MM.1S (cell line): ENCODE measurements around the gene ACP1.
A peak's percentile ranks its signal among the peaks of the same experiment; 100 is the strongest.

Source experiments
- DNase-seq: peaks from one replicate; pipeline ENCODE4 v3.0.0-alpha.2; 2015
- H2AFZ ChIP-seq: fragments of 300-600 bp; sonication (generic); 2 replicates; pipeline ENCODE4 v1.6.0; 2016; ENCODE audit warnings: antibody characterized with exemption, low read length
- H3F3A ChIP-seq: fragments of 300-600 bp; sonication (generic); 2 replicates; pipeline ENCODE4 v1.6.1; 2016; ENCODE audit warnings: mild to moderate bottlenecking, antibody characterized with exemption, low read length, moderate library complexity, mixed read lengths; ENCODE audit not compliant: insufficient read depth
- H3K27ac ChIP-seq: fragments of 300-600 bp; sonication (generic); 2 replicates; pipeline ENCODE4 v1.5.1; 2016; ENCODE audit warnings: mild to moderate bottlenecking, low read length
- H3K27me3 ChIP-seq: fragments of 300-600 bp; sonication (generic); replicated peaks from 2 replicates; pipeline ENCODE4 v1.6.0; 2016; ENCODE audit warnings: low read length; ENCODE audit not compliant: insufficient read depth
- H3K36me3 ChIP-seq: fragments of 300-600 bp; sonication (generic); replicated peaks from 2 replicates; pipeline ENCODE4 v1.6.1; 2016; ENCODE audit warnings: mild to moderate bottlenecking, low read length, mixed read lengths; ENCODE audit not compliant: insufficient read depth
- H3K4me1 ChIP-seq: fragments of 300-600 bp; sonication (generic); 2 replicates; pipeline ENCODE4 v1.6.1; 2016; ENCODE audit warnings: low read length, mixed read lengths
- H3K4me2 ChIP-seq: fragments of 300-600 bp; sonication (generic); 2 replicates; pipeline ENCODE4 v1.6.0; 2016; ENCODE audit warnings: low read depth, low read length
- H3K4me3 ChIP-seq: fragments of 300-600 bp; sonication (generic); 2 replicates; pipeline ENCODE4 v1.5.1; 2016; ENCODE audit warnings: low read length, mixed read lengths
- H3K79me2 ChIP-seq: fragments of 300-600 bp; sonication (generic); 2 replicates; pipeline ENCODE4 v1.6.1; 2016; ENCODE audit warnings: mixed run types, low read length, mixed read lengths
- H3K9ac ChIP-seq: fragments of 300-600 bp; sonication (generic); 2 replicates; pipeline ENCODE4 v1.6.1; 2016; ENCODE audit warnings: low read length, mixed read lengths
- H3K9me2 ChIP-seq: fragments of 300-600 bp; sonication (generic); replicated peaks from 2 replicates; pipeline ENCODE4 v1.6.1; 2016; ENCODE audit warnings: mild to moderate bottlenecking, low read length, mixed read lengths; ENCODE audit not compliant: insufficient read depth
- H3K9me3 ChIP-seq: fragments of 300-600 bp; sonication (generic); replicated peaks from 2 replicates; pipeline ENCODE4 v1.6.1; 2016; ENCODE audit warnings: mild to moderate bottlenecking, low read length, mixed read lengths; ENCODE audit not compliant: insufficient read depth
- H4K20me1 ChIP-seq: fragments of 300-600 bp; sonication (generic); 2 replicates; pipeline ENCODE4 v1.6.1; 2016; ENCODE audit warnings: mild to moderate bottlenecking, low read length, moderate library complexity, mixed read lengths; ENCODE audit not compliant: insufficient read depth
- EZH2 ChIP-seq: fragments of 300-600 bp; sonication (generic); optimal IDR thresholded peaks from 2 replicates; pipeline ENCODE3; 2017; ENCODE audit warnings: low read depth, mild to moderate bottlenecking, antibody characterized with exemption, low read length, mixed read lengths
- EZH2phosphoT487 ChIP-seq: fragments of 300-600 bp; sonication (generic); IDR thresholded peaks from 2 replicates; pipeline ENCODE4 v1.6.1; 2018; ENCODE audit warnings: antibody characterized with exemption, low read length
- TF ChIP-seq, protein P1 (sequence below): fragments of 300-600 bp; sonication (generic); IDR thresholded peaks from 2 replicates; pipeline ENCODE4 v1.5.1; 2016; ENCODE audit warnings: antibody characterized with exemption, low read length, mixed read lengths

ACP1 gene

GRCh38 chr2:287911-288757, 23.4 kb downstream of the ACP1 start, which contains the start of gene ALKAL2:
ALKAL2 (minus strand) TSS chr2:288091; CDS start chr2:287835, 256 bp downstream.
- no peak within 1 kb of the TSS for H3K9ac ChIP-seq
- TF ChIP-seq, protein P1, sequence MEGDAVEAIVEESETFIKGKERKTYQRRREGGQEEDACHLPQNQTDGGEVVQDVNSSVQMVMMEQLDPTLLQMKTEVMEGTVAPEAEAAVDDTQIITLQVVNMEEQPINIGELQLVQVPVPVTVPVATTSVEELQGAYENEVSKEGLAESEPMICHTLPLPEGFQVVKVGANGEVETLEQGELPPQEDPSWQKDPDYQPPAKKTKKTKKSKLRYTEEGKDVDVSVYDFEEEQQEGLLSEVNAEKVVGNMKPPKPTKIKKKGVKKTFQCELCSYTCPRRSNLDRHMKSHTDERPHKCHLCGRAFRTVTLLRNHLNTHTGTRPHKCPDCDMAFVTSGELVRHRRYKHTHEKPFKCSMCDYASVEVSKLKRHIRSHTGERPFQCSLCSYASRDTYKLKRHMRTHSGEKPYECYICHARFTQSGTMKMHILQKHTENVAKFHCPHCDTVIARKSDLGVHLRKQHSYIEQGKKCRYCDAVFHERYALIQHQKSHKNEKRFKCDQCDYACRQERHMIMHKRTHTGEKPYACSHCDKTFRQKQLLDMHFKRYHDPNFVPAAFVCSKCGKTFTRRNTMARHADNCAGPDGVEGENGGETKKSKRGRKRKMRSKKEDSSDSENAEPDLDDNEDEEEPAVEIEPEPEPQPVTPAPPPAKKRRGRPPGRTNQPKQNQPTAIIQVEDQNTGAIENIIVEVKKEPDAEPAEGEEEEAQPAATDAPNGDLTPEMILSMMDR: no peak
- TF ChIP-seq EZH2: no peak
- no peak for TF ChIP-seq EZH2phosphoT487

GRCh38 chr2:288758-289361, 24.1 kb downstream of the ACP1 start:
- H3K4me3 ChIP-seq: no peak overlapping the region

More at GRCh38 chr2:287911-288757, 23.4 kb downstream of the ACP1 start, which contains the start of gene ALKAL2:
- H3K27me3 ChIP-seq: peaks cover 23% of the 10 kb centered on the region
- H3F3A ChIP-seq: no peaks in the 10 kb centered on the region
- no peak within 1 kb of the TSS for H3K27ac ChIP-seq
- no peaks in the 10 kb centered on the region for H3K4me1 ChIP-seq
- H3K9me3 ChIP-seq: no peaks in the 10 kb centered on the region
- H3K36me3 ChIP-seq: no peaks in the 10 kb centered on the region
- H4K20me1 ChIP-seq: no peaks in the 10 kb centered on the region
- no peak within 1 kb of the TSS for H3K4me2 ChIP-seq
- H3K79me2 ChIP-seq: no peaks in the 10 kb centered on the region
- no peak within 1 kb of the TSS for H3K4me3 ChIP-seq
- H2AFZ ChIP-seq: no peak within 1 kb of the TSS
- H3K9me2 ChIP-seq: no peaks in the 10 kb centered on the region
- no peak for DNase-seq

DNA sequence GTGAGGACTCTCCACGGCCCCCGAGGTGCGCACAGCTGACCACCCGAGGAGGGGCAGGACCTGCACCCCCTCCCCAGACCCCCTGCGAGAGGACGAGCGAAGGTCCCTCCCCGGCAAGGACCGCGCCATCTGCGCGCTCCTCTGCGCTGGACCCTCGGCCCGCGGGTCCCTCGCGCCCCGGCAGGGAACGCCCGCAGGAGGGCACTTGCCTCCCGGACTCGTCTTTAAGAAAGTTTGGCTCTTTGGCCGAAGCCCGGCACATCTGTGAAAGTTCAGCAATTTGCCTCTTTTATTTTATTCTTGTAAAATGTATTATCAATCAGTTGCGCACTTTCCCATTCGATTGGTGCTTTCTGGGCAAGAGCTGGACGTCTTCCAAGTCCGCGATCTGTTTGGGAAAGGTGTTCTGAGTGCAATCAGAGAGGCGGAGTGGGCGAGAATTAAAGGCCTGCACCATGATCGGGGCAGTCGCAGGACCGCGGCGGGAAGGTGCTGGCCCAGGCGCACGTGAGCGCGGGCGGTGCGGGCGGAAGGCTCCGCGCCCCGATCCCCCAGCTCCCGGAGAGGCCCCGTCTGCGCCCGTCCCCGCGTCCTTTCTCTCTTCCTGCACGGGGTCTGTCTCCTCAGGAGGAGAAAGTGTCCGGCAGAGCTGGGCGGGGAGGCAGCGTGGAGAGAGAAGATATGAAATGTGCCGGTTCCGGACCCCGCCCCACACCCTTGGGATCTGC, 24.8 kb downstream of the ACP1 start:
- H3K9me3 ChIP-seq: no peaks in the 10 kb centered on the region
- no peaks in the 10 kb centered on the region for H3K4me1 ChIP-seq
- no peak overlapping the region for H3K27ac ChIP-seq
- TF ChIP-seq, protein P1: no peak
- TF ChIP-seq EZH2 (no peak), EZH2phosphoT487 (no peak)
- H4K20me1 ChIP-seq: no peaks in the 10 kb centered on the region
- H3K9ac ChIP-seq: no peak overlapping the region
- H3K36me3 ChIP-seq: no peaks in the 10 kb centered on the region
- no peaks in the 10 kb centered on the region for H3F3A ChIP-seq
- peaks cover 23% of the 10 kb centered on the region for H3K27me3 ChIP-seq
- no peak overlapping the region for H2AFZ ChIP-seq
- H3K79me2 ChIP-seq: no peaks in the 10 kb centered on the region
- H3K4me3 ChIP-seq: no peak overlapping the region
- H3K4me2 ChIP-seq: peak overlapping the region; percentile 32; the same call in 1 of the 2 replicates
- H3K9me2 ChIP-seq: no peaks in the 10 kb centered on the region
- no peak for DNase-seq

More at GRCh38 chr2:288758-289361, 24.1 kb downstream of the ACP1 start:
- Histone ChIP-seq H3F3A (no peaks in the 10 kb centered on the region), H3K27ac (no peak overlapping the region), H3K36me3 (no peaks in the 10 kb centered on the region), H4K20me1 (no peaks in the 10 kb centered on the region), H3K4me1 (no peaks in the 10 kb centered on the region), H3K9me2 (no peaks in the 10 kb centered on the region), H3K79me2 (no peaks in the 10 kb centered on the region), H3K4me2 (no peak overlapping the region), H3K27me3 (peaks cover 23% of the 10 kb centered on the region), H3K9me3 (no peaks in the 10 kb centered on the region), H2AFZ (no peak overlapping the region), H3K9ac (no peak overlapping the region)
- TF ChIP-seq, protein P1: no peak
- no peak for TF ChIP-seq EZH2
- TF ChIP-seq EZH2phosphoT487: no peak
- DNase-seq: no peak
